ENCODE measurements around the gene CSNK1A1. TPM values are rescaled to one million over a fixed set of nuclear protein-coding genes. Genes with fewer than 3 reads are reported as not detected.
"Not testable (repeated sequence)": the region's sequence is repeated elsewhere in the genome, so short reads cannot be mapped to it uniquely, and the experiment has no call there.

Gene CSNK1A1
- polyA plus RNA-seq, 1 experiment: 171 TPM

GRCh38 chr5:149521739-149522685, 29.2 kb downstream of the CSNK1A1 start:
- Histone ChIP-seq H3K36me3 (ENCODE audit: control insufficient read depth, insufficient read depth, low read length) (peaks cover 5% of the 10 kb centered on the region), H3K4me3 (ENCODE audit: low read depth, low read length) (no peak overlapping the region), H3K27me3 (ENCODE audit: control insufficient read depth, insufficient read depth, low read length) (no peaks in the 10 kb centered on the region)
- TF ChIP-seq, protein P1, sequence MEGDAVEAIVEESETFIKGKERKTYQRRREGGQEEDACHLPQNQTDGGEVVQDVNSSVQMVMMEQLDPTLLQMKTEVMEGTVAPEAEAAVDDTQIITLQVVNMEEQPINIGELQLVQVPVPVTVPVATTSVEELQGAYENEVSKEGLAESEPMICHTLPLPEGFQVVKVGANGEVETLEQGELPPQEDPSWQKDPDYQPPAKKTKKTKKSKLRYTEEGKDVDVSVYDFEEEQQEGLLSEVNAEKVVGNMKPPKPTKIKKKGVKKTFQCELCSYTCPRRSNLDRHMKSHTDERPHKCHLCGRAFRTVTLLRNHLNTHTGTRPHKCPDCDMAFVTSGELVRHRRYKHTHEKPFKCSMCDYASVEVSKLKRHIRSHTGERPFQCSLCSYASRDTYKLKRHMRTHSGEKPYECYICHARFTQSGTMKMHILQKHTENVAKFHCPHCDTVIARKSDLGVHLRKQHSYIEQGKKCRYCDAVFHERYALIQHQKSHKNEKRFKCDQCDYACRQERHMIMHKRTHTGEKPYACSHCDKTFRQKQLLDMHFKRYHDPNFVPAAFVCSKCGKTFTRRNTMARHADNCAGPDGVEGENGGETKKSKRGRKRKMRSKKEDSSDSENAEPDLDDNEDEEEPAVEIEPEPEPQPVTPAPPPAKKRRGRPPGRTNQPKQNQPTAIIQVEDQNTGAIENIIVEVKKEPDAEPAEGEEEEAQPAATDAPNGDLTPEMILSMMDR (IDR thresholded peaks at IDR 0.05; ENCODE audit: insufficient read depth, low read depth, low read length): no peak
- POLR2A ChIA-PET: no interaction called here
- DNase-seq (ENCODE audit: low read depth): no peak
- CTCF ChIA-PET: interaction anchor here (0.9 to 2.0 kb wide), 3 partner anchors 9 to 28 kb away, joined by 3 to 5 read pairs (median 3); no protein-coding TSS in a partner anchor

GRCh38 chr5:149519601-149520000, 31.6 kb downstream of the CSNK1A1 start:
- TF ChIP-seq, protein P1 (IDR thresholded peaks at IDR 0.05; ENCODE audit: insufficient read depth, low read depth, low read length): no peak
- H3K4me3 ChIP-seq (ENCODE audit: low read depth, low read length): no peak overlapping the region
- CTCF ChIA-PET: no interaction called here
- POLR2A ChIA-PET: no interaction called here
- DNase-seq (ENCODE audit: low read depth): no peak
- H3K36me3 ChIP-seq (ENCODE audit: control insufficient read depth, insufficient read depth, low read length): peaks cover 7% of the 10 kb centered on the region
- H3K27me3 ChIP-seq (ENCODE audit: control insufficient read depth, insufficient read depth, low read length): no peaks in the 10 kb centered on the region

DNA sequence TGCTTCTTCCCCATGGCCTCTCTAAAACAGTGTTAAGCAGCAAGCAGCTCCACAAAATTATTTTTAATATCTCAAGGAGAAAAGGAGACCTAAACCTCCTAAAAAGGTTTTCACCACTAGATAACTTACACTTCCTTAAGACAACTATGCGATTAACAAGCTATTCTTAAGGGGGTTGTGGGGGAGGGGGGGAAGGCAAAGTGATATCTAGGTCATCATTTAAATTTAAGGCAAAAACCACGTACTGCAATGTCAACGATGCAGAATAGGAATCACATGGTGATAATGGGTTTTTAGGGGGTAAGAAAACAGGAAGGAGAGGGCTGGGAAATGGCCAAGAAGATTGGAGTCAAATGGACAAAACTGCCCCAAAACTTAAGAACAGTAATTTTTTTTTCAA, 32.6 kb downstream of the CSNK1A1 start:
- no peak overlapping the region for H3K4me3 ChIP-seq (ENCODE audit: low read depth, low read length)
- no peak for DNase-seq (ENCODE audit: low read depth)
- H3K36me3 ChIP-seq (ENCODE audit: control insufficient read depth, insufficient read depth, low read length): peaks cover 7% of the 10 kb centered on the region
- no peaks in the 10 kb centered on the region for H3K27me3 ChIP-seq (ENCODE audit: control insufficient read depth, insufficient read depth, low read length)
- TF ChIP-seq, protein P1 (IDR thresholded peaks at IDR 0.05; ENCODE audit: insufficient read depth, low read depth, low read length): no peak
- ChIA-PET CTCF (no interaction called here), POLR2A (interaction anchor here (0.7 kb wide), 1 partner anchor 20 kb away, joined by 3 read pairs; no protein-coding TSS in a partner anchor)

DNA sequence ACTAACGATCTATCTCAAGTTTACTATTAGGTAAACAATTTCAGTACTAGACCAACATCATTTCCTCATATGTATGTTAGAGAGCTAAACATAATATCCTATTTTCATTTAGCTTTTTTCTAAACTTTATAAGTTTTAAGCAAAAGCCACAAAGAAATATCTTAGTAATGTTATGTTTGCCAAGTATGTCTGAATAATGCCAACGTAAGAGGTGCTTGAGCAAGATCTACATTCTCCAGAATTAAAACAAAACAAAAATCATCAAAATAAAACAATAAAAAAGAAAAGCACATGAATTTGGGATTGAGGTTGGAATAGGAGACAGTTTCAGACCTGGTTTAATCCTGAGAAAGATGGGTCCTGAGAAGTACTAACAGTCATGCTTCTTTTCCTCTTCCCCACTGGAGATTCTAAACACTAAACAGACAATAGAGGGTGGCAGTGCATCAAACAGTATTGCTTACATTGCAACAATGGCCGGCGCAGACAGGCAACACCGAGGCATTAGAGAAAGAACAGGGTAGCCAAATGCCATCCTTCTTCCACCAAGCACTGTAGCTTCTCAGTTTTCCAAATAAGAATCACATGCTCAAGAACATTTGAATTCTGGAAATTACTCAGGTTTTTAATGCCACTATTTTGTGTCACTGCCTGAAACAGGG, 33.6 kb downstream of the CSNK1A1 start:
- ChIA-PET CTCF (interaction anchor here (0.6 to 1.5 kb wide), 2 partner anchors 10 to 37 kb away, joined by 3 to 4 read pairs; no protein-coding TSS in a partner anchor), POLR2A (interaction anchor here (0.6 to 1.1 kb wide), 3 partner anchors 16 to 72 kb away, joined by 4 read pairs; no protein-coding TSS in a partner anchor)
- no peak for DNase-seq (ENCODE audit: low read depth)
- Histone ChIP-seq H3K36me3 (ENCODE audit: control insufficient read depth, insufficient read depth, low read length) (peaks cover 7% of the 10 kb centered on the region), H3K4me3 (ENCODE audit: low read depth, low read length) (no peak overlapping the region), H3K27me3 (ENCODE audit: control insufficient read depth, insufficient read depth, low read length) (no peaks in the 10 kb centered on the region)
- TF ChIP-seq, protein P1 (IDR thresholded peaks at IDR 0.05; ENCODE audit: insufficient read depth, low read depth, low read length): no peak

- Histone ChIP-seq H3K27me3 (ENCODE audit: control insufficient read depth, insufficient read depth, low read length) (no peaks in the 10 kb centered on the region), H3K4me3 (ENCODE audit: low read depth, low read length) (no peak overlapping the region), H3K36me3 (ENCODE audit: control insufficient read depth, insufficient read depth, low read length) (peaks cover 9% of the 10 kb centered on the region)
- ChIA-PET CTCF (interaction anchor here (0.9 to 1.2 kb wide), 2 partner anchors 11 to 128 kb away, joined by 3 to 4 read pairs; no protein-coding TSS in a partner anchor), POLR2A (interaction anchor here (0.6 to 0.7 kb wide), 2 partner anchors 10 to 11 kb away, joined by 5 read pairs; no protein-coding TSS in a partner anchor)
- TF ChIP-seq, protein P1 (IDR thresholded peaks at IDR 0.05; ENCODE audit: insufficient read depth, low read depth, low read length): no peak
- no peak for DNase-seq (ENCODE audit: low read depth)
These were observed 36.7 kb downstream of the CSNK1A1 start for GRCh38 chr5:149514512-149514911.

DNA sequence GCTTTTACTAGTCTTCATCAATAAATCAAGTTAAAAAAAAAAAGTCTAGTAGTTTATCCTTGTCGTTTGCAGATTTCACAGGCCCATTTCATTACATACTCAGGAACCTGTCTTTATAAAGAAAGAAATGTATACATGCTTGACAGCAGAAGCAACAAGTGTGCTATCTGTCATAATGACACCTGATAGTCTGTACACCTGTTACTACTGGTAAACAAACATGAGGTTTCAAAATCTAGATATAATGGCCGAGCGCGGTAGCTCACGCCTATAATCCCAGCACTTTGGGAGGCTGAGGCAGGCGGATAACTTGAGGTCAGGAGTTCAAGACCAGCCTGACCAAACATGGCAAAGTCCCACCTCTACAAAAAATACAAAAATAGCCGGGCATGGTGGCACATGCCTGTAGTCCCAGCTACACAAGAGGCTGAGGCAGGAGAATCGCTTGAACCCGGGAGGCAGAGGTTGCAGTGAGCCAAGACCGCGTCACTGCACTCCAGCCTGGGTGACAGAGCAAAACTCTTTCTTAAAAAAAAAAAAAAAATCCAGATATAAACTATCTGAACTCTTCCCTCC, 37.8 kb downstream of the CSNK1A1 start:
- POLR2A ChIA-PET; DNase-seq (ENCODE audit: low read depth); H3K4me3 ChIP-seq (ENCODE audit: low read depth, low read length); H3K27me3 ChIP-seq (ENCODE audit: control insufficient read depth, insufficient read depth, low read length); CTCF ChIA-PET: not testable (repeated sequence)
- H3K36me3 ChIP-seq (ENCODE audit: control insufficient read depth, insufficient read depth, low read length): peaks cover 14% of the 10 kb centered on the region
